ENCODE data around the gene HECTD4.

- TF ChIP-seq POLR2A (IDR thresholded peaks at IDR 0.05) (no peak), CTCF (IDR thresholded peaks at IDR 0.05) (no peak)
Measured at GRCh38 chr12:112159146-112159541, 223.1 kb downstream of the HECTD4 start.

Measured in body of pancreas (tissue), 4 donors.